OCI-M2 (cell line): Measurements from ENCODE around the gene CACNA1H.
"Not testable (repeated sequence)": the region's sequence is repeated elsewhere in the genome, so short reads cannot be mapped to it uniquely, and the experiment has no call there.

Experiments used
- DNase-seq: peaks from one replicate; lab custom pipeline; 2025; ENCODE audit not compliant: unreplicated experiment; lab: John Stamatoyannopoulos, UW

CACNA1H gene

GRCh38 chr16:1173788-1174451 is 21.0 kb downstream of the CACNA1H start:
- DNase-seq: no peak

GRCh38 chr16:1174477-1175357 is 21.8 kb downstream of the CACNA1H start:
- DNase-seq: no peak

DNA sequence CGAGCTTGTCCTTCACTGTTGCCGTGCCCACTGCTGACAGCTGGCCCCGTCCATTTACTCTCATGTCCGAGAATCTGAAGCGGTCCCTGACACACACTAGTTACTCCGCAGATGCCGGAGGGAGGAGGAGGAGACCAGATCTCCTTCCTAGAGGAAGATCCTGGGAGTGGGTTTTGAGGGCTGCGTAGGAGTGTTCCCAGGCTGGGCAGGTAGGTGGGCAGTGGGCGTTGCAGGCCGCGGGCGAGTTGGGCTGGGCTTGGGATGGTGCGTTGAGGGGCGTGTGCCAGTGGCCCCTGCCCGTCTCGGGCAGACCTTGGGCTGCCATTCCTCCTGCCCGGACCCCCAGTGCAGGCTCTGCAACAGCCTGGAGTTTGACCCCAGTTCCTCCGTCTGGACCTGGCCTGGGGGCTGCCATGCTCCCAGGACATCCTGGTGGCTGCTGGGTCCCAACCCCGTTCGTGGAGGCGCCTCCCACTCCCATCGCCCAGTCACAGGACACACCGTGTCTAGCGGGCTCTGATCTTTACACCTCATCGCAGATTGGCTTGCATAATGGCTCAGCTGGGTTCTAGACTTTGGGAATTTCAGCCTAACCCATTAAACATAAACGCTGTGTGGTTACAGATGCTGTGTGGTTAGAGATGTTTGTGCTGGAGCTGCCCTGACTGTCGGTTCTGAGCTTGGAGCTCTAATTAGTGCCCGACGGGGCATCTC is 22.8 kb downstream of the CACNA1H start:
- DNase-seq: no peak

- DNase-seq: no peak
These were observed 23.5 kb downstream of the CACNA1H start for GRCh38 chr16:1176280-1176897.

- no peak for DNase-seq
These were observed 24.1 kb downstream of the CACNA1H start for GRCh38 chr16:1177053-1177452.

DNA sequence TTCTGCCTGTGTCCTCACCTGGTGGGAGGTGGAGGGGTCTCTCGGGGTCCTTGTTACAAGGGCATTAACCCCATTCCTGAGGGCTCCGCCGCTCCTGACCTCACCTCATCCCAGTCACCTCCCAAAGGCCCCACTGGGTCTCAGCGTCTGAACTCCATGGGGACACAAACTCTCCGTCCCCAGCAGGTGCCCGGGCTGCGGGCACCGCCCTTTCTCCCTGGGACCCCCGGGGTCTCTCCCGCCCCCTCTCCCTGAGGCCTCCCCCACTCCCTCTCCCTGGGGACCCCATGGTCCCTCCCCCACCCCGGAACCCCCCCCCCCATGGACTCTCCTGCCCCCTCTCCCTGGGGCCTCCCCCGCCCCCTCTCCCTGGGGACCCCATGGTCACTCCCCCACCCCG is 24.8 kb downstream of the CACNA1H start:
- no peak for DNase-seq

DNA sequence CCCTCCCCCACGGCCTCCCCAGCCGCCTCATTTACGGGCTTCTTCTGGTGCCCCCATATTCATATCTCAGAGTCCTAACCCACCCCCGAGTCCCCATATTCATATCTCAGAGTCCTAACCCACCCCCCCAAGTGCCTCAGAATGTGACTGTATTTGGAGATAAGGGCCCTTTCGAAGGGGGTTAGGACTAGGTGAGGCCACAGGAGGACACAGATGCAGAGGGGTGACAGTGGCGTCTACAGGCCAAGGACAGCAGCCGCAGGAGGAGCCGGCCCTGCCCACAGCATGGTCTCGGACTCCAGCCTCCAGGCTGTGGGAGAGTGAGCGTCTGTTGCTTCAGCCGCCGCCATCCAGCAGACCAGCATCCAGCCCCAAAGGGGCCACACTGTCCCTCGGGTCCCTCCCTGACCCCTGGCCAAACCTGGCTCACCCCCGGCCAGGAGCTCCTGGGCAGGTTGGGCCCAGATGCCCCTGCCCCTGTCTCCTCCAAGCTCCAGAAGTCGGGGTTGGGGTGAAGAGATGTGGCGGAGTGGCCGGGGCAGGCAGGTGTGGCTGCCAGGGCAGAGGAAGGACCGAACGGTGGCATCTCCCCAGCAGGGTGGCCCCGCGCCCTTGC is 25.5 kb downstream of the CACNA1H start:
- no peak for DNase-seq

DNA sequence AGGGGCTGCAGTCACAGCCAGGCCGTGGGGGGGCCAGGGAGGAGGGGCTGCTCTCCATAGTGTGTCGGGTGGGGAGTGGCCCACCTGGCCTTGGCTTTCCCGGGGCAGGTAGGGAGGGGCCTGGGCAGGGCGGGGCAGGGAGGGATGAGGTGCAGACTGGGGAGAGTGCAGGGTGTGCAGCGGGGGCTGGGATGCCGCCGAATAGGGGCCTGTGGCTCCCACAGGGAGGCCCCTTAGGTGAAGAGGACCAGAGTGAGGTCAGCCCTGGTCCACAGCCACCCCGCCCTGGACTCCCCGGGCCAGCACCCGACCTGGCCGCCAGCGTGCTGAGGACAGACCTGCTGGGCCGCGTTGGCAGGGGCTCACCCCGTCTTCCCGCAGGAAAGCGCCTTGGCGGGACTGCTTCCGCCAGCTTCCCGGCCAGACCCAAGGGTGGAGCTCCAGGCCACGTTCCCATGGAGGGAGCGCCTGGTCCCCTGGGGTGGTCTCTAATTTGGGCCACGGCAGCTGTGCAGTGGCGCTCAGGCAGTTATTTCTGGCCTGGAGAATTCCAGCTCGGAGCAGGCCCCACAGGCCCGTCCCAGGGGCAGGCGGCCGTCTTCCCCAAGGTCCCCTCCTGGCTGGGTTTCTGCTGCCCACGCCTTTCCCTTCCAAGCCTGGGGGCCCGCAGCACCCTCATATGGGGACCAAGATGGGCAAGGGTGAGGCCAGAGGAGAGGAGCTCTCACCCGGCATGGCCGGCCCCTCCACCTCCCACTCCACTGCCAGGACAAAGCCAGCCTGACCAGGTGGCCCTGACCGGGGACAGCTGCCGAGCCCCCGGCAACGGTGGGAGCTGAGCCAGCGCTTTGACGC is 27.9 kb downstream of the CACNA1H start:
- no peak for DNase-seq

- no peak for DNase-seq
These were observed 28.8 kb downstream of the CACNA1H start for GRCh38 chr16:1181404-1182315.

- DNase-seq: no peak
These were observed 29.4 kb downstream of the CACNA1H start for GRCh38 chr16:1182316-1182671.

DNA sequence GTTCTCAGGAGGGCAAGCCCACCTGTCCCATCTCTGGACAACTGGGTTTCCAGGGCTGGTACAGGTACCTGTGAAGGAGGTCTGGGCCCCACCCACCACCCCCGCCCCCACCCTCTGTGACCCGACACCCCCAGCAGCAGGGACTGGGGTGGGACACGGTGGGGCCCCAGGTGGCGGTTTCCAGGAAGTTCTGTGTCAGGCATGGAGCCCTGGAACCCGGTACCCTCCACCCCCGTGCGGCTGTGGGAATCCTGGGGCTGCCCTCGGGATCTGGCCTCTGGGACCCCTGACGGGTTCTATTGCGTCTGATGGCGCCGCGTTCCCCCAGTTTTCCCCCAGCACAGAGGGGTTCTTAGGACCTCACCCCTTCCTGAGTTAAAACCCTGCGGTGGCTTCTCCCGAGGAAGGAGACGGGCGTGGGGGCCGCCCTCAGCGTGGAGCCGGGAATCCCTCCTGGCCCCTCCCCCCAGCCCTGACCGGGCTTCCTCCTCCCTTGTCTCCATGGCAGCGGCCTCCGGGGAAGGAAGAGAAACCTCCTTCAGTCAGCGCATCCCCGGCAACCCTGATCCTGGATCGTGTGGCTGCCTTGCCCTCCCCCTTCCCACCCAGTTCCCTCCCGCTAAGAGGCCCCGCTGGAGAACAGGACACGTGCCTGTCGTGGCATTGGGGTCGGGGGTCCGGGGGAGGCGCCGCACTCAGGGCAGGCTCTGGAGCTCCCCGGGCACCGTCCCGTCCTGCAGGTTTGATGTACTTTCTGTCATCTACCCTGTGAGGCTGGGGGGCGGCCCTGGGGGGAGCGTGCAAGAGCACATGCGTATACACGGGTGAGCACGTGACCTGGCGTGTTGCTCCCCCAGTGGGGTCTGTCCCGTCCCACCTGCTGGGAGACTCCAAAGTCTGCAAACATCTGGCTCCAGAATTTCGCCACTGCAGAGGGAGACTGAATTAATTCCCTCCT is 30.3 kb downstream of the CACNA1H start:
- no peak for DNase-seq

GRCh38 chr16:1184156-1184868 is 31.4 kb downstream of the CACNA1H start:
- no peak for DNase-seq

GRCh38 chr16:1184980-1185379 is 32.1 kb downstream of the CACNA1H start:
- DNase-seq: no peak

DNA sequence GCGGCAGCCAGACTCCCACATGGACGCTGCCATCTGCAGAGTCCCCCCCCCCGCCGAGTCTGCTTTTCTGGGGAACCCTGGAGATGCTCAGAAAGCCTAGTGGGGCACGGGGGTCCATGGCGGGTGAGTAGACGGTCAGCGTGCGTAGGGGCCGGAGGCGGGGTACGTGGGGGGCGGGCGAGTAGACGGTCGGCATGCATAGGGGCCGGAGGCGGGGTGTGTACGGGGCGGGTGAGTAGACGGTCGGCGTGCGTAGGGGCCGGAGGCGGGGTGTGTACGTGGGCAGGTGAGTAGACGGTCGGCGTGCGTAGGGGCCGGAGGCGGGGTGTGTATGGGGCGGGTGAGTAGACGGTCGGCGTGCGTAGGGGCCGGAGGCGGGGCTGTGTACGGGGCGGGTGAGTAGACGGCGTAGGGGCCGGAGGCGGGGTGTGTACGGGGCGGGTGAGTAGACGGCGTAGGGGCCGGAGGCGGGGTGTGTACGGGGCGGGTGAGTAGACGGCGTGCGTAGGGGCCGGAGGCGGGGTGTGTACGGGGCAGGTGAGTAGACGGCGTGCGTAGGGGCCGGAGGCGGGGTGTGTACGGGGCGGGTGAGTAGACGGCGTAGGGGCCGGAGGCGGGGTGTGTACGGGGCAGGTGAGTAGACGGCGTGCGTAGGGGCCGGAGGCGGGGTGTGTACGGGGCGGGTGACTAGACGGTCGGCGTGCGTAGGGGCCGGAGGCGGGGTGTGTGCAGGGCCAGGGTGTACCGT is 32.7 kb downstream of the CACNA1H start:
- not testable (repeated sequence) for DNase-seq

GRCh38 chr16:1188432-1189189 is 35.7 kb downstream of the CACNA1H start:
- no peak for DNase-seq

DNA sequence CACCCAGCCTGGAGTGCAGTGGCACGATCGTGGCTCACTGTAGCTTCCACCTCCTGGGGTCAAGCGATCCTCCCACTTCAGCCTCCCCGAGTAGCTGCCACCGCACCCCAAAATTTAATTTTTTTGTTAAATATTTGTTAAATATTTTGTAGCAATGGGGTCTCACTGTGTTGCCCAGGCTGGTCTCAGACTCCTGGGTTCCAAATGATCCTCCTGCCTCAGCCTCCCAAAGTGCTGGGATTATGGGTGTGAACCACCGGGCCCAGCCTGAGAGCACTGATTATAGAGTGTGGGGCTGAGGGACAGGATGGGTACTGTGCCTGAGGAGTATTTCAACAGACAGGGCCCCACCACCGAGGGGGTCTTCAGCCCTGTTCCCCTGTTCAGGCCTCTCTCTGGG is 36.5 kb downstream of the CACNA1H start:
- DNase-seq: no peak
